M059J (cell line): ENCODE data around the gene ADGRG6. TPM values are rescaled to one million over a fixed set of nuclear protein-coding genes. Genes with fewer than 3 reads are reported as not detected.
A peak's percentile ranks its signal among the peaks of the same experiment; 100 is the strongest.

ENCODE experiments used
- DNase-seq: peaks from one replicate; pipeline ENCODE4 v3.0.0-alpha.2; 2012; ENCODE audit warnings: low read depth
- total RNA-seq: library from RNA; depleted of rRNA; stranded (reverse); fragments of >200 nt; shearing (Covaris generic); gene quantifications from 2 replicates; pipeline ENCODE4 v1.2.3, GENCODE V29; 2014

Gene ADGRG6
- total RNA-seq, 1 experiment from 2014 or later = 8.8 TPM

DNA sequence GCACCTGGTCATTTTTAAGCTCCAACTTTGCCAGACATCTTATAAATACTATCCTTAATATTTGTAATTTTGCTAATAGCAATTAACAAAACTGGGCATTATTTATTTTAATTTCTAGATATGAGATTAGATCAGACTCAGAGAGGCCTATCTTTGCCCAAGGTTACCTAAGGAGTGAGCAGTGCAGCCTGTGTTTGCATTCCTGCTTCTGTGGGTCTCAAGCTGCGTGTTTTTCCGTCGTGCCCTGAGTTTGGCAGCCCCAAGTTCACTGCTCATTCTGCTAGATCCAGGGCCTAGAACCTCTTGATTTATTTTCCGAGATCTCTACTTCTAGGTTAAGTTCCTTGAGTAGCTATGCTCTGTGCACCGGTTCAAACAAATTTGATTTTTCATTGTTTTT is 11.0 kb upstream of the ADGRG6 start:
- no peak for DNase-seq

- DNase-seq = no peak
Measured at GRCh38 chr6:142291512-142291911, 10.3 kb upstream of the ADGRG6 start.

DNA sequence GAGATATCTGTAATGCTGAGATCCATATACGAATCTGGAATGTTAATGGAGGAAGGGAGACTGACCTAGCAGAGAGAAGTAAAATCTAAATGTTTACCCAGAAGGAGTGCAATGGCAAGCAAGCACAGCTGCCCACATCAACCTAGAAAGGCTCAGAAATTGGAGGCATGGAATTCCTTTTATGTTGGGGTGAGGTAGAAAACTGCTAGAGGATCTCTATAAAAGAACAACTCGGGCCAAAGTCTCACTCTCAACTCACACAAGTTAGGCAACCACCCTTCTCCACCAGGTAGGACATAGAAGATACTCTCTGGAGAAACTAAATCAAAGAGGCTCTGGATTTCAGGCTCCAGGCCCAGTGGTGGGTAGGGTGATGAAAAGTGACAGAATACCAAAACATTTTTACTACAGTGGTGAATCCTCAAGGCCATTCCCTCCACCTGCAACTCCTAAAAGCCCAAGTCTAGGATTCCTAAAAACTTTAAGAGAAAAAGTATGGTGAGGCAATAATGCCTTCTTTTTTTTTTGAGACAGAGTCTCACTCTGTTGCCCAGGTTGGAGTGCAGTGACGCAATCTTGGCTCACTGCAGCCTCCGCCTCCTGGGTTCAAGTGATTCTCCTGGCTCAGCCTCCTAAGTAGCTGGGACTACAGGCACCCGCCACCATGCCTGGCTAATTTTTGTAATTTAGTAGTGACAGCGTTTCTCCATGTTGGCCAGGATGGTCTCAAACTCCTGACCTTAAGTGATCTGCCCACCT is 9.5 kb upstream of the ADGRG6 start:
- no peak for DNase-seq

GRCh38 chr6:142293121-142293520 is 8.7 kb upstream of the ADGRG6 start:
- no peak for DNase-seq

DNA sequence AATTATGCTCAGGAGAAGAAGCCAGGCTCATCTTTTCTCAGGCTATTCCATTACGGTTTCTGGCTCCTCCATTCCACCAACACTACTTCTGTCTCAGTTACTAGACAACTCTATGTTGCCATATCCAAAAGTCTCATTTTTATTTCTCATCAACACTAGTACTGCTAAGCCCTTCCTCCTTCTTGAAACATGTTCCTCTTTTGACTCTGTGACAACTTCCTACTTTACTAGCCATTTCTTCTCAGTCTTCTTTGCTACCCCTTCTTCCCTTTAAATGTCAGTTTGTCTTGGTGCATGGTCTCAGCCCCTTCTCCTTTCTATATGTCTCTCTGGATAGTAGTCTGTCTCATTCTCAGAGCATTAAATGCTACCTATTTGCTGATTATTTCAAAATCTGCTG is 7.1 kb upstream of the ADGRG6 start:
- DNase-seq = no peak

- DNase-seq = no peak
Measured at GRCh38 chr6:142296975-142297604, 4.7 kb upstream of the ADGRG6 start.

GRCh38 chr6:142297605-142297995 is 4.2 kb upstream of the ADGRG6 start:
- no peak for DNase-seq

- DNase-seq = peak; percentile 63
Measured at GRCh38 chr6:142297996-142298753, 3.6 kb upstream of the ADGRG6 start.

- peak; percentile 20 for DNase-seq
Measured at GRCh38 chr6:142300302-142300701, 1.5 kb upstream of the ADGRG6 start.

DNA sequence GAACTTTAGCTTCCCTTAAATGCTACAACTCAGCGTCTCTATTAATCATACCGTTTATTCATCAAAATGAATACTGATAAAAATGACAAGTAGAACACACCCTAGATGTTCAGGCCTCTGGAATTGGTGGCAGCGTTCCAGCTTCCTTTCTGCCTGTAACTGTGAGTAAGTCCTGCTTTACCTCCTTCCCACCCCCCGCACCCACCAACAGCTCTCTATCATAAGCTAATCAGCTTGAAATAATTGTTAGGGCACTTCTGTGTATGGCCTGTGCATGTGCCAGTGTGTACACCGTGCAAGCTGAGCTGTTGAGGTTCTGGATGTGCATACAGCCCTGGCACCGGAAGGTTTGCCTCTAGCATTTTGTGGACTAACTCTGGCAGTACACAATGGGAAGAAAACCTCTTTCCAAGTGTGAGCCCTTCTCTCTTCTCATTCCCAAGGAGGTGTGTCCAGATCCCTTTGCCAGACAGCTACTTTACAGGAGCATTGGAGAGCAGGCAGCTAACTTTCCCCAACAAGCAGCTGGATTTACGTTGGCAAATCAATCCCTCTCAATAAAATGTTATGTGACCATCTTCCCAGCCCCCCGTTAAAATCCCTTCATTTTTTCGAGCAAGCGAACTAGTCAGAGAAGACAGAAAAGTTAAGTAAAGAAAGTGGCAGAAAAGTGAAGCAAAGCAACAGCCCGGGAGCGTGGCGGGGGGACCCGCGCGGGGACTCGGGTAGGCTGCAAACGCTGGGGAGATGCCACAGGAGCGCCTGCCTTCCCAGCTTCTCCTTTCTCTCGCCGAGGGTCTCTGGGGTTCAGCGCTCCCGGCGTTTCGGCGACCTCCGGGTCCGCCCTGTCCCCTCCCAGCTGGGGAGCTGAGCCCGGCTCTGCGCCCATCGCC is 803 bp upstream of the ADGRG6 start:
- DNase-seq = peak; percentile 60

DNA sequence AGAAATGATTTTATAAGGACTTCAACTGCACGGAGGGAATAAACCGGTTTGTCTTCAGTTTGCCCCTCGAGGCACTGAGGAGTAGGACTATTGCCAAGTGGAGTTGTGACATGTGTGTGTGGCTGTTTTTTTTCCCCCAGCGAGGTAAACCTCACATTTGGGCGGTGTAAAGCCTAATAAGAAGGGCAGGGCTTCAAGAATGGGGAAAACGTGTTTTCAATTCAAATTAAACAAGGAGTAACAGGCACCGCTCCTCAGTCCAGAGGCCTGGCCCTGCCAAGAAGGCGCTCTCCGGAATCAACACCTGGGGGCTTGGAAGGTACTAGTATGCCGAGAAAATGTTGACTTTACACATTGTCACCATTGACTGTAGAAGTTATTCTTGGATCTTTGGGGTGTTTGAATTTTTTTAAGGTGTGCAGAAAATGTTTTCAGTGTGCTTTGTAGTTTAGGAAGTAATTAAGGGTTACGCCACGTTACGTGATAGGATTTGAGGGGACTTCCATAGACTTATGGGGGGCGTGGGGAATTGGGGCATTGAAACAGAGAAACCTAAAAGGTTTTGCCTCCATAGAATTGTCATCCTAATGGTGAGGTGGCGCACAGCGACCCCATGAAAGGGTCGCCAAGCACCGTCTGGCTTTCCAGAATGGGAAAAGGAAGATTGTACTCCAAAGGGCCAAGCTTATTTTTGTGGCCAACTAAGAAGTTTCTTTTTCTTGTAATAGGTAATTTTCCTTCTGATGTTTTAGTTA is 791 bp downstream of the ADGRG6 start:
- peak; percentile 28 for DNase-seq

DNA sequence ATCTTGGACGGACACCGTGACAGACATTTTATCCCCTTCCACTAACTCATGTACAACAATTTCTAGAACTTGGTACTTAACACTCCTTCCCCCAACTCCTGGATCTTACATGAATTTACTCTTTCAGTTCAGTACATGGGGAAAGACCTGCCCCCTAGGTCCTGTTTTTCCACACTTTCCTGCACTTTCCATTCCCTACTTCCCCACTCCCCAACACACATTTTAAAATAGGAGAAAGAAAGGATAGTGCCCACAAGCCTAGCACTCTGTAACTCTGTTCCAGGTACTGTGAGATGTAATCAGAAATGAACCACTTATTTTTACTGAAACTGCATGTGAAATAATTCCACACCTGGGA is 1.3 kb downstream of the ADGRG6 start:
- no peak for DNase-seq

DNA sequence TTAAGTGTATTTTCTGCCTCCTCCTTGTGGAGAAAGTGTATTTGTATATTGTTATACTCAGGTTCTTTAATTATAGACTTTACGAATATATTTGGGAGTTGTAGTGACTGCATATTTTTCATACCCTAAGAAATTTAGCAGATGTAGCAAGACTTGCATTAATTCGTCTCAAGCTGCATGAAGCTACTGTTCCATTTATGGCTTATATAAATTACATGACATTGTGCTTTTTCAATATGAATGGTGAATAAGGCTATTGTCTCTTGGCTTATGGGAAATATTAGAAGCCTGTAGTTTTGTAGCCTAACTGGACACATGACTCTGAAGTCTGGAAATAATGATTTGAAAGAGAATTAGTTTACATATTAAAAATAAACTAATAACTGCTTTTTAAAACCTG is 2.4 kb downstream of the ADGRG6 start:
- no peak for DNase-seq

- no peak for DNase-seq
Measured at GRCh38 chr6:142306736-142307135, 4.9 kb downstream of the ADGRG6 start.

- DNase-seq = no peak
Measured at GRCh38 chr6:142307963-142308748, 6.3 kb downstream of the ADGRG6 start.

- DNase-seq = no peak
Measured at GRCh38 chr6:142309426-142309825, 7.6 kb downstream of the ADGRG6 start.

- DNase-seq = peak; percentile 64
Measured at GRCh38 chr6:142313284-142313683, 11.5 kb downstream of the ADGRG6 start.

DNA sequence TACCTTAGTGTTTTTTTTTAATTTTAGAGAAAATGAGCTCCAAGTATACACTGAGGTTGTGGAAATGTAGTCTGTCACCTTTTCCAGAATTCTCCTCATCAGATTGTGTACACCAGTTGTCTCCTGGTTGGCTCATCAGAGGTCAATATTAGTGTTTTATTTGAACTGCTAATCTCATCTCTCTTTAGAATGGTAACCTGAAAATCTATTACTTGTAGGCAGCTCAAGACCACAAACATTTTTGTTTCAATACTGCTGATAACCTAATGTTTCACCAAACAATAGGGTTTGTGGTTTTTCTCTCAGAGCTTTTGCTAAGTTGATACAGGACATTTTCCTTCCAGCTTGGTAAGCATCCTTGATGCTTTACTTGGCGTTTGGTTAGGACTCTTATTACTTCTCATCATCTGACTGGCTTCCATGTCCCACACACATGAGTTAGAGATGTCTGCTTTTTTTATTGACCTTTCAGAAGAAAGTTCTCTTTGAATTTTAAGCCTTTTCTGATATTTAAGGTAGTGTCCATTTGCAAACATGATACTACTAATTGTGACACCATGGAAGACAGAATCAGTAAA is 15.1 kb downstream of the ADGRG6 start:
- DNase-seq = no peak

- no peak for DNase-seq
Measured at GRCh38 chr6:142318714-142319113, 16.9 kb downstream of the ADGRG6 start.

DNA sequence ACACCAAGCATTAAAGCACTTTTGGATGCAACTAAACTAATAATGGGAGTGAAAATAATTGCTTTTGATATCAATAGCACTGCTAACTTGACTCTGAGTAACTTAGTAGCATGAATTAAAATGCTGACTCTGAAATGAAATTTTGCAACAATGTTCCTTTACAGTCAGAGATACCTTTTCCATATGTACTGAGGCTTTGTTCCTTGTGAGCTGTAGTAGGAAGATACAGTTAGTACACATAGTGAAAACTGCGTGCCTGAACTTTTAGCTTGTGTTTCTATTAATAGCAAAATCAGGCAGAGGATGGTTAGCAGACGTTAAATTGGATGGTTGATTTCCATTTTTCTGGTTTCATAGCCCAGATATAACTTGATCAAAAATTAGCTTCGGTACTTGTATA is 18.6 kb downstream of the ADGRG6 start:
- no peak for DNase-seq
